Fibroblast of lung (primary cell): ENCODE data around the gene TSHZ2. TPM values are rescaled to one million over a fixed set of nuclear protein-coding genes. Genes with fewer than 3 reads are reported as not detected.

Source experiments
- DNase-seq, 2 donors: peaks; one replicate each; pipeline versions ENCODE4 v3.0.0 to v3.0.0-alpha.2; 2010; ENCODE audit warnings: low read depth in 2 of 2
- H2AFZ ChIP-seq: 2 replicates; pipeline ENCODE4 v1.5.1; 2012; ENCODE audit warnings: low read length, control low read depth, inconsistent platforms
- H3K27ac ChIP-seq: 2 replicates; pipeline ENCODE4 v1.5.1; 2011; ENCODE audit warnings: low read length, control low read depth; ENCODE audit not compliant: insufficient read depth
- H3K27me3 ChIP-seq: 2 replicates; pipeline ENCODE4 v1.5.1; 2011; ENCODE audit warnings: mild to moderate bottlenecking, low read length; ENCODE audit not compliant: control insufficient read depth, insufficient read depth
- H3K36me3 ChIP-seq: 2 replicates; pipeline ENCODE4 v1.5.1; 2011; ENCODE audit warnings: low read length; ENCODE audit not compliant: control insufficient read depth, insufficient read depth
- H3K4me1 ChIP-seq: 2 replicates; pipeline ENCODE4 v1.5.1; 2011; ENCODE audit warnings: low read length; ENCODE audit not compliant: control insufficient read depth, insufficient read depth; ENCODE audit errors: extremely low read depth
- H3K4me2 ChIP-seq: 2 replicates; pipeline ENCODE4 v1.5.1; 2011; ENCODE audit warnings: low read length, control low read depth; ENCODE audit not compliant: insufficient read depth; ENCODE audit errors: extremely low read depth
- H3K4me3 ChIP-seq, 4 experiments: fragments of 200-600 bp in 1 of 4; sonication (generic) in 1 of 4; replicated peaks in 1 of 4; 2 replicates each; pipeline ENCODE4 v1.5.1; 2011 to 2016; ENCODE audit warnings: low read length in 4 of 4, low read depth in 3 of 4, mild to moderate bottlenecking in 3 of 4, control low read depth in 2 of 4, inconsistent platforms in 1 of 4, mixed read lengths in 1 of 4; ENCODE audit not compliant: insufficient read depth in 1 of 4; ENCODE audit errors: control extremely low read depth in 1 of 4
- H3K79me2 ChIP-seq: 2 replicates; pipeline ENCODE4 v1.5.1; 2012; ENCODE audit warnings: mild to moderate bottlenecking, low read length, inconsistent platforms; ENCODE audit not compliant: control insufficient read depth, insufficient read depth
- H3K9ac ChIP-seq: 2 replicates; pipeline ENCODE4 v1.5.1; 2011; ENCODE audit warnings: mild to moderate bottlenecking, low read length, control low read depth; ENCODE audit not compliant: insufficient read depth
- H3K9me3 ChIP-seq: 2 replicates; pipeline ENCODE4 v1.5.1; 2012; ENCODE audit warnings: low read depth, low read length; ENCODE audit not compliant: control insufficient read depth, insufficient read depth
- H4K20me1 ChIP-seq: 2 replicates; pipeline ENCODE4 v1.5.1; 2011; ENCODE audit warnings: low read length; ENCODE audit not compliant: control insufficient read depth, insufficient read depth; ENCODE audit errors: extremely low read depth
- EZH2 ChIP-seq: IDR thresholded peaks from 2 replicates; pipeline ENCODE4 v1.5.1; 2012; ENCODE audit warnings: low read length, control low read depth, mild to moderate bottlenecking; ENCODE audit errors: missing control alignments
- polyA plus RNA-seq, 2 donors: library from polyadenylated mRNA; depleted of rRNA in 1 of 2; stranded (reverse) in 1 of 2; unstranded in 1 of 2; fragments of >200 nt; gene quantifications; 2 replicates each; pipeline ENCODE4 v1.2.1, GENCODE V29; 2011 to 2012; ENCODE audit warnings: missing spikeins in 1 of 2
- total RNA-seq: library from RNA; depleted of rRNA; stranded (reverse); fragments of >200 nt; gene quantifications from 2 replicates; pipeline ENCODE4 v1.2.1, GENCODE V29; 2014
- TF ChIP-seq, protein P1 (sequence below), 2 donors: IDR thresholded peaks in 1 of 2; conservative IDR thresholded peaks in 1 of 2; 1 replicate in 1 of 2; 2 replicates in 1 of 2; pipeline ENCODE4 v1.5.1; 2011 to 2012; ENCODE audit warnings: low read length in 2 of 2, control low read depth in 1 of 2, inconsistent platforms in 1 of 2, low read depth in 1 of 2, mild to moderate bottlenecking in 1 of 2

Gene TSHZ2
- total and polyA plus RNA-seq, 2 donors (not counting 1 experiment from before 2014, with no cell fraction given), result 0.15 to 2.6 TPM

DNA sequence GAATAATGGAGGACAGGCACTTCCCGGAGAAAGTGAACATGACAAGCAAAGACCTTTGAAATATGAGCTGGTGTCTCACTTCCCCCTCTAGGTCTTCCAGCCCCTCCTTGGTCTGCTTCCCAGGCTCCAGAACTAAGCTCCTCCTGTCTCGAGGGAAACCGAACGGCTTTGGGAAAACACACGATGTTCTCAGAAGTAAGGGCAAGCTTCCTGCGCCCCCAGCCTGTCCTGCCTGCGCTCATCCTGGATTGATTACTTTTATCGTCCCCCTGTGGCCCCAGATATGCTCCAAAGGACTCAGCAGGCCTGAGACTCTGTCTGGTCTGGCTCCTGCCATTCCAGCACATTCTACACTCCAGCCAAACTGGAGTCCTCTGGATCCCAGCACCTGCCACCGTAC lies 538.1 kb downstream of the TSHZ2 start:
- Histone ChIP-seq H3K4me3 (no peak overlapping the region), H3K36me3 (no peaks in the 10 kb centered on the region), H3K27ac (no peak overlapping the region), H3K9me3 (no peaks in the 10 kb centered on the region), H3K4me1 (no peaks in the 10 kb centered on the region), H4K20me1 (no peaks in the 10 kb centered on the region), H3K9ac (no peak overlapping the region), H2AFZ (no peak overlapping the region), H3K79me2 (no peaks in the 10 kb centered on the region), H3K27me3 (no peaks in the 10 kb centered on the region), H3K4me2 (no peak overlapping the region)
- no peak for TF ChIP-seq EZH2
- TF ChIP-seq, protein P1, sequence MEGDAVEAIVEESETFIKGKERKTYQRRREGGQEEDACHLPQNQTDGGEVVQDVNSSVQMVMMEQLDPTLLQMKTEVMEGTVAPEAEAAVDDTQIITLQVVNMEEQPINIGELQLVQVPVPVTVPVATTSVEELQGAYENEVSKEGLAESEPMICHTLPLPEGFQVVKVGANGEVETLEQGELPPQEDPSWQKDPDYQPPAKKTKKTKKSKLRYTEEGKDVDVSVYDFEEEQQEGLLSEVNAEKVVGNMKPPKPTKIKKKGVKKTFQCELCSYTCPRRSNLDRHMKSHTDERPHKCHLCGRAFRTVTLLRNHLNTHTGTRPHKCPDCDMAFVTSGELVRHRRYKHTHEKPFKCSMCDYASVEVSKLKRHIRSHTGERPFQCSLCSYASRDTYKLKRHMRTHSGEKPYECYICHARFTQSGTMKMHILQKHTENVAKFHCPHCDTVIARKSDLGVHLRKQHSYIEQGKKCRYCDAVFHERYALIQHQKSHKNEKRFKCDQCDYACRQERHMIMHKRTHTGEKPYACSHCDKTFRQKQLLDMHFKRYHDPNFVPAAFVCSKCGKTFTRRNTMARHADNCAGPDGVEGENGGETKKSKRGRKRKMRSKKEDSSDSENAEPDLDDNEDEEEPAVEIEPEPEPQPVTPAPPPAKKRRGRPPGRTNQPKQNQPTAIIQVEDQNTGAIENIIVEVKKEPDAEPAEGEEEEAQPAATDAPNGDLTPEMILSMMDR (conservative IDR thresholded peaks at IDR 0.05 in 1 of 2, IDR thresholded peaks at IDR 0.05 in 1 of 2; ENCODE audit: low read depth in 1 of 2, low read length in 2 of 2), result no peak
- DNase-seq, result no peak

DNA sequence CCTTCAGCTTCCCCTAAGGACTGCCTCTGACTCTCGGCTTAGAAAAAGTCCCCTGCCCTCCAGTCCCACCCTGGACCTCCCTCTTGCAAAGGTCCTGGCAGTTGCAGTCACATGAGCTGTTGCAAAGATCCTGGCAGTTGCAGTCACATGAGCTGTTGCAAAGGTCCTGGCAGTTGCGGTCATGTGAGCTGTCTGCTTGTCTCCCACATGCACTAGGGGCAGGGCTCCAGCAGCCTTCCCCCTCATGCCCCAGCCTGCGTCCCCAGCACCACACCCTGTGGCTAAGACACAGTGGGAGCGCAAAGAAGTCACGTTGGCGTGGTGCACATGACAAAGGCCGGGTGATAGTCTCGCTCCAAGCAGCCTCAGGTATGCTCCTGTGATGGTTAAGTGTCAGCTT lies 538.5 kb downstream of the TSHZ2 start:
- H3K27ac ChIP-seq, result no peak overlapping the region
- H3K4me2 ChIP-seq, result no peak overlapping the region
- H2AFZ ChIP-seq, result no peak overlapping the region
- H3K9ac ChIP-seq, result no peak overlapping the region
- no peak overlapping the region for H3K4me3 ChIP-seq
- no peaks in the 10 kb centered on the region for H3K36me3 ChIP-seq
- H3K79me2 ChIP-seq, result no peaks in the 10 kb centered on the region
- no peaks in the 10 kb centered on the region for H3K9me3 ChIP-seq
- DNase-seq, result no peak
- H3K4me1 ChIP-seq, result no peaks in the 10 kb centered on the region
- H4K20me1 ChIP-seq, result no peaks in the 10 kb centered on the region
- TF ChIP-seq, protein P1 (conservative IDR thresholded peaks at IDR 0.05 in 1 of 2, IDR thresholded peaks at IDR 0.05 in 1 of 2; ENCODE audit: low read depth in 1 of 2, low read length in 2 of 2), result no peak
- TF ChIP-seq EZH2, result no peak
- H3K27me3 ChIP-seq, result no peaks in the 10 kb centered on the region

DNA sequence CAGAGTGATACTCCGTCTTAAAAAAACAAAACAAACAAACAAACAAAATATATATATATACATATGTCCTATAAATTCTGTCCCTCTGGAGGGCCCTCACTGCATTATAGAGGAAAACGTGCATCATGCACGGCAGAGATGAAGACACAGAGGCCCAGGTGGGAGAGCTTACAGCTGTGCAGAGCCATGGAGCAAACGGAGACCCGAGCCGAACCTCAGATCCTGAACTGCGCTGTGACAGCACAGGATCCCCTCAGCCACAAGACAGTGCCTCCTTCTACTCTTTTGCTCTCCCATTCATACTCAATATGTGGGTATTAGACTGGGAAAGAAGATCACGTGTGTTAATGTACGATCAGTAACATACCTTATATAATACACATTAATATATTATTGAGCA lies 539.9 kb downstream of the TSHZ2 start:
- Histone ChIP-seq H4K20me1 (no peaks in the 10 kb centered on the region), H3K79me2 (no peaks in the 10 kb centered on the region), H3K9me3 (no peaks in the 10 kb centered on the region), H3K27ac (no peak overlapping the region), H3K4me2 (no peak overlapping the region), H3K27me3 (no peaks in the 10 kb centered on the region), H3K4me3 (no peak overlapping the region), H3K36me3 (no peaks in the 10 kb centered on the region), H3K4me1 (no peaks in the 10 kb centered on the region), H2AFZ (no peak overlapping the region), H3K9ac (no peak overlapping the region)
- TF ChIP-seq, protein P1 (conservative IDR thresholded peaks at IDR 0.05 in 1 of 2, IDR thresholded peaks at IDR 0.05 in 1 of 2; ENCODE audit: low read depth in 1 of 2, low read length in 2 of 2), result no peak
- no peak for TF ChIP-seq EZH2
- no peak for DNase-seq
